Activated CD4-positive, alpha-beta T cell treated with anti-CD3 and anti-CD28 coated beads, Interleukin-10, Interleukin-2, amounts not matched to agents 100 ng/mL and 50 ng/mL, durations not matched to agents 16 hours and 8 hours (primary cell): ENCODE data around the gene DLEC1.
A peak's percentile ranks its signal among the peaks of the same experiment; 100 is the strongest.
"Not testable (repeated sequence)": the region's sequence is repeated elsewhere in the genome, so short reads cannot be mapped to it uniquely, and the experiment has no call there.

ENCODE experiments used
- DNase-seq: peaks from one replicate; pipeline ENCODE4 v3.0.0-alpha.2; 2020

The DLEC1 gene

GRCh38 chr3:38046821-38047220, 7.8 kb downstream of the DLEC1 start:
- DNase-seq: no peak

GRCh38 chr3:38047896-38048295, 8.9 kb downstream of the DLEC1 start:
- no peak for DNase-seq

DNA sequence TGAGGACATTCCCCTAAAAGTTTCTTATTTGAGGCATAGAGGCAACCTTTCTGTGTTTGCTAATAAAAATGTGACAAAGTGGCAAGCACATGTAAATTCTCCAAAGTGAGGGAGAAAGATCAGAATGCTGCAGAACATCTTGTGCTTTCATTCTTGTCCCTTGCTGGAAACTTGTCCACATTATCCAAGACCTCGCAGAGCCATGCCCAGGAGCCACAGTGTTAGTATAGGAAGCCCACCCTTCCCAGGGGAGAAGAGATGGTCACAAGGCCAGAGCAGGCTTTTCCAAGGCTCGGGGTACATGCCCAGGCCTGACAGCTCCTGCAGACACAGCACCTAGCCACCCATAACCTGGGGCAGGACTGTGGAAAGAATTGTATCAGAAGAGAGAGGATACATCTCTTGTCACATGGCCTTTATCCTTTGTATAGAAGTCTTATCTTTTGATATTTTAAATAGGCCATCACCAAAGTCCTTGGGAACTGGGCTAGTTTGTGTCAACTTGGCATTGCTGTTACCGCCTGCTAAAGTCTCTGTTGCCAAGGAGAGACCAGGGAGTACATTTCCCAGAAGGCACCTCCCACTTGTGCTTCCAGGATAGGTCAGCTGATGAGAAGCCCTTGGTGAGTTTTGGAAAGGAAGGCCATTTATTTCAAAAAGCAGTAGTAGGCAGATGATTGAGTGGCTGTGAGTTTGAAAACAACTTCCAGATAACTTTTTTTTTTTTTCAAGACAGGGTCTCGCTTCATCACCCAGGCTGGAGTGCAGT, 10.5 kb downstream of the DLEC1 start:
- no peak for DNase-seq

DNA sequence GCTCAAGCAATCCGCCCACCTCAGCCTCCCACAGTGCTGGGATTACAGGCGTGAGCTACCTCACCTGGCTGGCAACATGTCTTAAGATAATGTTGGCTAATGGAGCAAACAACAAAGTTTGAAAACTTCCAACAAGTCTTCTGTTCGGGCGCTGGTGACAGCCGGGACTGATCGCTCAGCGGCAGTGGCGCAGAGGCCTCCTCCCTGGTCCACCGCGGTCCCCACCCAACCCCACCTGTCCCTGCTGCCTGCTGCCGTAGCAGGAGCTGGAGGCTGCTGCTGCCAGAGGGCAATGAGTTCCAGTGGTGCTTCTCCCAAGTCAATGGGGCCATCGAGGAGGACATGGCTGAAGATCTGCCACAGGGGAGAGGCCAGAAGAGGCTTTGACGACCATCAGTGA, 12.1 kb downstream of the DLEC1 start:
- no peak for DNase-seq

DNA sequence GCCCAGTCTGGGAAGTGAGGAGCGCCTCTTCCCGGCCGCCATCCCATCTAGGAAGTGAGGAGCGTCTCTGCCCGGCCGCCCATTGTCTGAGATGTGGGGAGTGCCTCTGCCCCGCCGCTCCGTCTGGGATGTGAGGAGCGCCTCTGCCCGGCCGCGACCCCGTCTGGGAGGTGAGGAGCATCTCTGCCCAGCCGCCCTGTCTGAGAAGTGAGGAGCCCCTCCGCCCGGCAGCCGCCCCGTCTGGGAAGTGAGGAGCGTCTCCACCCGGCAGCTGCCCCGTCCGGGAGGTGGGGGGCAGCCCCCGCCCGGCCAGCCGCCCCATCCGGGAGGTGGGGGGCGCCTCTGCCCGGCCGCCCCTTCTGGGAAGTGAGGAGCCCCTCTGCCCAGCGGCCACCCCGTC, 14.3 kb downstream of the DLEC1 start:
- DNase-seq: not testable (repeated sequence)

- DNase-seq: not testable (repeated sequence)
Measured at GRCh38 chr3:38053813-38054498, 14.9 kb downstream of the DLEC1 start.

GRCh38 chr3:38054499-38055001, 15.5 kb downstream of the DLEC1 start:
- DNase-seq: peak; percentile 31

- no peak for DNase-seq
Measured at GRCh38 chr3:38059148-38059547, 20.1 kb downstream of the DLEC1 start.

GRCh38 chr3:38059591-38059990, 20.6 kb downstream of the DLEC1 start:
- DNase-seq: no peak

GRCh38 chr3:38062809-38063208, 23.8 kb downstream of the DLEC1 start:
- no peak for DNase-seq

- DNase-seq: not testable (repeated sequence)
Measured at GRCh38 chr3:38064453-38064852, 25.4 kb downstream of the DLEC1 start.

GRCh38 chr3:38067508-38068233, 28.7 kb downstream of the DLEC1 start:
- DNase-seq: no peak

GRCh38 chr3:38070013-38070412, 31.0 kb downstream of the DLEC1 start:
- DNase-seq: no peak

DNA sequence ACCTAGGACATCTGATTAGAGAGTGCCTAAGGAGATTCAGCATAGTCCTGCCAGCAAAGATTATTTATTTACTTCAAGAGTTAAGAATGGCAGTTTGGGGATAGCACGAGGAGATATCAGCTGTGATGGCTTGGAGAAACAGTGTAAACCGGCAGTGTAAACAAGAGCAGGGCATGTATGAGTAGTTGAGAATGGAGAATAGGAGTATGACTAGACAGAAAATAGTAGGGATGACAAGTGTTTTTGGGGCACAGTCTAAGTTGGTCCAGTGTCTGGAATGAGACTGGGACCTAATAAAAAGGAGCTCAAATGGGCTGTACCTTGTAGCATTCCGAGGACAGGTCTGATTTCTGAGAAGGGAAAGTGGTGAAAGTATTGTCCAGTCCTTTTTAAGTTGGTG, 38.1 kb downstream of the DLEC1 start:
- not testable (repeated sequence) for DNase-seq

GRCh38 chr3:38082296-38082695, 43.3 kb downstream of the DLEC1 start:
- DNase-seq: not testable (repeated sequence)

DNA sequence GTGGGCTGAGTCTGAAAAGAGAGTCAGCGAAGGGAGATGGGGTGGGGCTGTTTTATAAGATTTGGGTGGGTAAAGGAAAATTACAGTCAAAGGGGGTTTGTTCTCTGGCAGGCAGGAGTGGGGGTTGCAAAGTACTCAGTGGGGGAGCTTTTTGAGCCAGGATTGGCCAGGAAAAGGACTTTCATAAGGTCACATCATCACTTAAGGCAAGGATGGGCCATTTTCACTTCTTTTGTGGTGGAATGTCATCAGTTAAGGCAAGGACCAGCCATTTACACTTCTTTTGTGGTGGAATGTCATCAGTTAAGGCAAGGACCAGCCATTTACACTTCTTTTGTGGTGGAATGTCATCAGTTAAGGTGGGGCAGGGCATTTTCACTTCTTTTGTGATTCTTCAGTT, 44.2 kb downstream of the DLEC1 start:
- DNase-seq: not testable (repeated sequence)

DNA sequence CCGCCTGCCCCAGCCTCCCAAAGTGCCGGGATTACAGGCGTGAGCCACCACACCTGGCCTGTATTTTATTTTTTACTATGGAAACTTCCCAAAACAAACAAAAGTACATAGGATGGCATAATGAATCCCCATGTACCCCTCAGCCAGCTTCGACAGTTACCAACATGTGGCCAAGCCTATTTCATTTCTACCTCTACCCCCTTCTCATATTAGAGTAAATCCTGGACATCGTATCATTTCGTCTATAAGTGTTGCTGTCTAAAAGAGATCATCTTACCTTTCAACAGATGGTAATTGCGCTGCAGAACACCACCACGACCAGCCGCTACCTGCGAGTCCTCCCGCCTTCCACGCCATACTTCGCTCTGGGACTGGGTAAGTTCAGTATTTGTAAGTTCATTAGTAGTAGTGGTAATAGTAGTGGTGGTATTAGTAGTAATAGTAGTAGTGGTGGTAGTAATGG, 44.9 kb downstream of the DLEC1 start:
- no peak for DNase-seq

- peak; percentile 14 for DNase-seq
Measured at GRCh38 chr3:38084334-38085310, 45.6 kb downstream of the DLEC1 start.

DNA sequence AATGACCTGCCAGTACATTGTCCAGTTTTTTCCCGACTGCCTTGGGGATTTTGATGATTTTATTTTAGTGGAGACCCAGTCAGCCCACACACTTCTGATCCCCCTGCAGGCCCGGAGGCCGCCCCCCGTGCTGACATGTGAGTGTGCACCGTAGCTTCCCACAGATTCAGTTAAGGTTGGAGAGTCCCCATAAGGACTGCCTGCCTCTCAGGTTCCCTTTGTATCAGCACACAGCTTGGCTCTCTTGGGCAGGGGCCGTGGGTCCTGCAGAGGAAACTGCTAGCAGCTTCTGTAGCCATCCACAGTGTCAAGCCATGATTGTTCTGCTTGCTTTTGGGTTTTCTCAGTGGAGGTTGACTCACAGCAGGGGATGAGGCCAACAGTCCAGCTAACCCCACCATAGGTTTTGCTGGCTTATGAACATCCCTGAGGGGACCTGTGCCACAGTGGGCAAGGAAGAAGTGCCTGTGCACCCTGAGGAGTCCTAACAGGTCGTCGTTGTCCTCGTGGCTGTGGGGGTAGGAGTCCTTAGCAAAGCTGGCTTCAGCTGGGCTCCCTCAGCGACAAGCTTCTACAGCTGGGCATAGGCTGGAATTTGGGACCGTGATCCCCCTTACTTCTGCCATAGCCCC, 46.4 kb downstream of the DLEC1 start:
- no peak for DNase-seq

GRCh38 chr3:38085943-38086324, 46.9 kb downstream of the DLEC1 start:
- no peak for DNase-seq

DNA sequence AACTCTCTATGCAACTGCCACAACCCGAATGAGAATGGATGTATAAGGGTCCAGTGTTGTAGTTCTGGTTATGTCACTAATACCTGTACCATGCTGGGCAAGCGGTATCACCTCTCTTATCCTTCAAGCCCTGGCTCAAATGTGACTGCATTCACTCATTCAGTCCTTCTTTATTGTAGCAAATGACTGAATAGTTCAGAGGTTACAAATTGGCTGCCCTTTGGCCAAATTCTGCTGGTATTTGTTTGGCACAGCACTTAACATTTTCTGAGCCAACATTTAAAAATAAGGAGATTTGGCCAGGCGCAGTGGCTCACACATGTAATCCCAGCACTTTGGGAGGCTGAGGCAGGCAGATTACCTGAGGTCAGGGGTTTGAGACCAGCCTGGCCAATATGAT, 47.5 kb downstream of the DLEC1 start:
- no peak for DNase-seq

DNA sequence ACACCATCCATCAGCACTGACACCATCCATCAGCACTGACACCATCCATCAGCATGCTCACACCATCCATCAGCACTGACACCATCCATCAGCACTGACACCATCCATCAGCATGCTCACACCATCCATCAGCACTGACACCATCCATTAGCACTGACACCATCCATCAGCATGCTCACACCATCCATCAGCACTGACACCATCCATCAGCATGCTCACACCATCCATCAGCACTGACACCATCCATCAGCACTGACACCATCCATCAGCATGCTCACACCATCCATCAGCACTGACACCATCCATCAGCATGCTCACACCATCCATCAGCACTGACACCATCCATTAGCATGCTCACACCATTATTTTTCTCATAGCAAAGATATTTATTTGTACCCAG, 48.3 kb downstream of the DLEC1 start:
- not testable (repeated sequence) for DNase-seq
